ENCODE measurements around the gene APOC3. TPM values are rescaled to one million over a fixed set of nuclear protein-coding genes. Genes with fewer than 3 reads are reported as not detected.

Gene APOC3
- total RNA-seq, 2 experiments from 2014 or later, result not detected

DNA sequence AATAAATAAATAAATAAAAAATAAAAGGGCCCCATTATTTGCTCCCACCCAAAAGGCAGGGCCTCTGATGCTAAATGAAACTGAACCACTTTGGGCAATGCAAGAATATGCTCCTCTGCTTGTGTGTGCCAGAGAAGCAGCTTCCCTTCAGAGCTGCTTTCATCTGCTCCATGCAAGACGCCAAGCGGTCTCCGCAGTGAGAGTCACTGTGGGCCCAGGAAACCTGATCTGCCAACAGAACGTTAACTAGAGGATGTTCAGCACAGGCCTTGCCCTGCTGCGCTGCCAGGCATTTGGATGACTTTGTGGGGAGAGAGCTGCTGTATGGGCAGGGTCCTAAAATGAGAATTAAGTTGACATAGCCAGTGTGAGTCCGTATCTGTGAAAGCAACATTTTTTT is 51.4 kb downstream of the APOC3 start:
- ATAC-seq (no peak), DNase-seq (no peak)
- Mint-ChIP-seq H3K27ac (no peak overlapping the region), H3K4me3 (no peak overlapping the region), H3K36me3 (peaks cover 4% of the 10 kb centered on the region), H3K4me1 (peaks cover 9% of the 10 kb centered on the region), H3K9me3 (ENCODE audit: low read depth) (no peaks in the 10 kb centered on the region), H3K27me3 (no peaks in the 10 kb centered on the region)
- CTCF ChIA-PET, result interaction anchor here (1.3 to 5.2 kb wide), 5 partner anchors 26 to 225 kb away, joined by 3 to 49 read pairs (median 13); partner anchors contain the start of gene APOA5

- no peak for ATAC-seq
- Mint-ChIP-seq H3K36me3 (peaks cover 4% of the 10 kb centered on the region), H3K9me3 (ENCODE audit: low read depth) (no peaks in the 10 kb centered on the region), H3K27me3 (no peaks in the 10 kb centered on the region), H3K4me1 (peaks cover 9% of the 10 kb centered on the region), H3K4me3 (no peak overlapping the region), H3K27ac (no peak overlapping the region)
- CTCF ChIA-PET, result interaction anchor here (1.2 to 5.2 kb wide), 2 partner anchors 43 to 224 kb away, joined by 3 to 49 read pairs; no protein-coding TSS in a partner anchor
- DNase-seq, result no peak
Measured at GRCh38 chr11:116882386-116882785, 52.7 kb downstream of the APOC3 start.

Other genes starting within 250 kb of the APOC3 start
- 10 to 100 TPM; 35.2 to 40.2 TPM for gene BUD13, start 56.9 kb upstream of the APOC3 start, total RNA-seq
- gene ZPR1, start 41.9 kb upstream of the APOC3 start, total RNA-seq, result 10 to 100 TPM; 66.6 to 72.1 TPM
- gene APOA5, start 38.0 kb upstream of the APOC3 start, total RNA-seq, result not detected
- gene APOA4, start 6.6 kb upstream of the APOC3 start, total RNA-seq, result not detected
- under 1 TPM in 1 of 2 experiments, not detected in 1; 0.23 TPM for gene APOA1, start 7.7 kb downstream of the APOC3 start, total RNA-seq